HL-60 (cell line): ENCODE measurements around the gene THPO.

Source experiments
- CTCF ChIP-seq: IDR thresholded peaks from one replicate; pipeline ENCODE4 v1.5.1; 2011; ENCODE audit warnings: low read length, control low read depth, inconsistent platforms; ENCODE audit not compliant: insufficient read depth
- POLR2AphosphoS5 ChIP-seq: IDR thresholded peaks from 2 replicates; pipeline ENCODE4 v1.6.1; 2012; ENCODE audit warnings: low read depth
- REST ChIP-seq: IDR thresholded peaks from 2 replicates; pipeline ENCODE4 v1.6.1; 2012; ENCODE audit warnings: low read depth; ENCODE audit not compliant: insufficient replicate concordance

GRCh38 chr3:184375747-184376461, 2.1 kb downstream of the THPO start:
- TF ChIP-seq CTCF: no peak
- no peak for TF ChIP-seq POLR2AphosphoS5
- TF ChIP-seq REST: no peak
